Nephron progenitor cell (in vitro differentiated cells): Measurements from ENCODE around the gene CAPN13.

ENCODE experiments used
- DNase-seq: peaks from one replicate; pipeline ENCODE4 v3.0.0; 2021
- H3K27ac Mint-ChIP-seq: 2 replicates; pipeline ENCODE4 v1.8.0; 2021; ENCODE audit warnings: mild to moderate bottlenecking, moderate library complexity, mixed read lengths
- H3K27me3 Mint-ChIP-seq: 2 replicates; pipeline ENCODE4 v1.8.0; 2021; ENCODE audit warnings: mild to moderate bottlenecking, low read depth, mixed read lengths; ENCODE audit not compliant: poor library complexity
- H3K36me3 Mint-ChIP-seq: 2 replicates; pipeline ENCODE4 v1.8.0; 2021; ENCODE audit warnings: low read depth, mixed read lengths
- H3K4me1 Mint-ChIP-seq: 2 replicates; pipeline ENCODE4 v1.8.0; 2021; ENCODE audit warnings: mixed read lengths
- H3K4me3 Mint-ChIP-seq: 2 replicates; pipeline ENCODE4 v1.8.0; 2021; ENCODE audit warnings: mild to moderate bottlenecking, moderate library complexity, mixed read lengths
- H3K9me3 Mint-ChIP-seq: 2 replicates; pipeline ENCODE4 v1.8.0; 2021; ENCODE audit warnings: mild to moderate bottlenecking, moderate library complexity, mixed read lengths
- TF ChIP-seq, protein P1 (sequence below): fragments of 200-600 bp; sonication (generic); IDR thresholded peaks from 2 replicates; pipeline ENCODE4 v1.5.0; 2021; ENCODE audit warnings: antibody characterized with exemption

The CAPN13 gene

DNA sequence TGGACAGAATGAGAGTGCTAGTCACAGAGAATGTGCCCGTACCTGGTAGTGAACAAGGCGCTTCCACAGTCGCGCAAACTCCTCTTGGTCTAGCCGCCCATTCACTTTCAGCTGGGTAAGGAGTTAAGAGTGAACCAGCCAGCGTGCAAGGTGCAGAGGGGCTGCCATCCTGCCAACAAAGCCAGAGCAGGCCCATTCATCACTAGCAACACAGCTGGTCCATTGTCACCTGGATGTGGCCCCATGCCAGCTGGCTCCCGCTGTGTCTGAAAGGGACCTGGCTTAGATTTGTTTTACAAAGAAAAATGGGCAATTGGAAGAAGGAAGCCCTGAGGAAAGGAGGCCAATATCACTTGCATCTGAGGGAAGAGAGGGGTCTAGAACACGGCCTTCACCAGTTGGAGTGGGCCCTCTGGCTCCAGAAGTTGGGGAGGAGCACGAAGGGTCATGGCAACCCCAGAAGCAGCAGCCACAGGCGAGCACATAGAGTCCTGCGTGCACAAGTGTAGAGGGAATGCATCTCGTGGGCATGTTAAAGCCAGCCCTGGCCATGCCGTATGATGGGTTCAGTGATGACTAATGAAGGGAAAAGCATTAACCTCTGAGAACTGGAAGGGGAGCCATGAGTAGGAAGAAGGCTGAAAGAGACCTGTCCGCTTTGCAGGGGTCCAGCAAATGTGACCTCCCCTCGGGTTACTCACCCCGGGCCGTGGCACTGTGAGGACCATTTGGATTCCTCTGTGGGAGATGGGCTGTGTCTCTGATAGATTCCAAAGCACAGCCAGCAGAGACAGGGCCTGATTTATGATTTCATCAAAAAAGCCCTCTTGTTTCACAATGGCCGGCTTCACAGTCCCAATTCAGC, 70.6 kb downstream of the CAPN13 start:
- no peaks in the 10 kb centered on the region for H3K9me3 Mint-ChIP-seq
- no peak overlapping the region for H3K4me3 Mint-ChIP-seq
- DNase-seq, result no peak
- no peaks in the 10 kb centered on the region for H3K36me3 Mint-ChIP-seq
- H3K27ac Mint-ChIP-seq, result no peak overlapping the region
- TF ChIP-seq, protein P1, sequence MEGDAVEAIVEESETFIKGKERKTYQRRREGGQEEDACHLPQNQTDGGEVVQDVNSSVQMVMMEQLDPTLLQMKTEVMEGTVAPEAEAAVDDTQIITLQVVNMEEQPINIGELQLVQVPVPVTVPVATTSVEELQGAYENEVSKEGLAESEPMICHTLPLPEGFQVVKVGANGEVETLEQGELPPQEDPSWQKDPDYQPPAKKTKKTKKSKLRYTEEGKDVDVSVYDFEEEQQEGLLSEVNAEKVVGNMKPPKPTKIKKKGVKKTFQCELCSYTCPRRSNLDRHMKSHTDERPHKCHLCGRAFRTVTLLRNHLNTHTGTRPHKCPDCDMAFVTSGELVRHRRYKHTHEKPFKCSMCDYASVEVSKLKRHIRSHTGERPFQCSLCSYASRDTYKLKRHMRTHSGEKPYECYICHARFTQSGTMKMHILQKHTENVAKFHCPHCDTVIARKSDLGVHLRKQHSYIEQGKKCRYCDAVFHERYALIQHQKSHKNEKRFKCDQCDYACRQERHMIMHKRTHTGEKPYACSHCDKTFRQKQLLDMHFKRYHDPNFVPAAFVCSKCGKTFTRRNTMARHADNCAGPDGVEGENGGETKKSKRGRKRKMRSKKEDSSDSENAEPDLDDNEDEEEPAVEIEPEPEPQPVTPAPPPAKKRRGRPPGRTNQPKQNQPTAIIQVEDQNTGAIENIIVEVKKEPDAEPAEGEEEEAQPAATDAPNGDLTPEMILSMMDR, result no peak
- H3K27me3 Mint-ChIP-seq, result peaks cover 17% of the 10 kb centered on the region
- no peaks in the 10 kb centered on the region for H3K4me1 Mint-ChIP-seq

DNA sequence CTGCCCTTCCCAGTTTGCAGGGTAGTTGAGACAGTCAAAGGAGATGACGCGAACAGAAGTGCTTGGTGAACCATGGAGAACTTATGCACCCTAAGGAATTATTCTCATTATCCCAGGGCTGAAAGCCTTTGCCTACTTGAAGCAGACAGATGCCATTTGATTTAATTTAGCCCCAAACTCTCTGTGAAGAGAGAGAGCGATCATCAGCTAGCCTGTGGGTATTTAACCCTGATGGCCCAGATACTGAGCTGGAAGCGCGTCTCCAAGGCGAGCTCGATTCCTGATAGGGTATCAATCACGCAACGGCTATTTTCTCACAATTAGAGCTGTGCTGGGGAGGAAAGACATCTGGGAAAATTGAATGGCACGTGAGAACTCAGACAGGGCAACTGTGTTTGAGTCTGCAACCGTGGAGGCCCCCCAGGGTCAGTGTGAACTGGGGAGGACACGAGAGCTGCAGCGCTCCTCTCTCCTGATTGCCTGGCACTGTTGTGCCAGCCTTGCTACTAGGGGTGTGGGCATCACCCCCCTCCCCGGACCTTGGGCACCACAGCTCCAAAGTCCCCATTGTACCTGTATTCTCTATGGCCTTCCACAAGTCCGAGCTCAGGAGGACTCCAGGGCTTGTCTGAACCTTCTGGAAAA, 73.2 kb downstream of the CAPN13 start:
- H3K4me3 Mint-ChIP-seq, result no peak overlapping the region
- no peaks in the 10 kb centered on the region for H3K9me3 Mint-ChIP-seq
- no peaks in the 10 kb centered on the region for H3K4me1 Mint-ChIP-seq
- no peak overlapping the region for H3K27ac Mint-ChIP-seq
- TF ChIP-seq, protein P1, result no peak
- H3K36me3 Mint-ChIP-seq, result no peaks in the 10 kb centered on the region
- H3K27me3 Mint-ChIP-seq, result peaks cover 11% of the 10 kb centered on the region
- DNase-seq, result no peak

DNA sequence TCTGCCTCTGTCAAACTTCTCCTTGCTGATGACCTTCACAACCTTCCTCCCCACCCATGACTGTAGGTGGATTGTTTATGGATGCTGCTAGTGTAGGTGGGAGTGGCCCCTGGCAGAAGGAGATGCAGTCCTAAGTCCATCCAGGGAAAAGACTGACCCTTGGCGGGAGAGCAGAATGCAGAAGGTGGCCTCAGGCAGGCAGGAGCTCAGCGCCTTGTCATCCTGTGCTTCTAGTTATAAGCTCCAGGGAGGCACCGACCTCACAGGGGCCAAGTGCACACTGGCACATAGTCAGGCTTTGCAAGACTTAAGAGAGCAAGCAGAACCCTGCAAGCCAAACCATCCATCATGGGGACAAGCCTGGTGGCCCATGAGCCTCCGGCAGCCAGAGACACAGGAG, 74.4 kb downstream of the CAPN13 start:
- Mint-ChIP-seq H3K9me3 (no peaks in the 10 kb centered on the region), H3K4me3 (no peak overlapping the region), H3K36me3 (no peaks in the 10 kb centered on the region), H3K27me3 (peaks cover 11% of the 10 kb centered on the region), H3K4me1 (no peaks in the 10 kb centered on the region), H3K27ac (no peak overlapping the region)
- DNase-seq, result no peak
- TF ChIP-seq, protein P1, result no peak

DNA sequence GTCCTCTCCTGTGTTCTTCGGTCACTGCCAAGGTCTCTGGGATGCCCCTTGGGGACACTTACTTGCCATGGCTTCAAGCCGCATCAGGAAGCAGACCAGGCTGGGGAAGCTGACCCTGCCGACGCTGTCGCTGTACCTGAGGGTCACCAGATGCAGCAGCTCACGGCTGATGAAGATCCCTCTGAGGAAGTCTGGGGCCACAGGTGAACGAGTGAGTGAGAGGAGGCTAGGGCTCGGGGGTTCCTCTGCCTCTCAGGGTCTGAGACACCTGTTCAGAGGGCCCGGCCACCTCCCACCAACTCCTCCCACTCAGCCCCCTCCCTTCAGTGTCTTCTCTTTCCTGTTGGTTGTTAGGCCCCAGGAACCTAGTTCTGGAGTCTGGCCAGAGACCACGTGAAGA, 74.9 kb downstream of the CAPN13 start:
- no peak overlapping the region for H3K4me3 Mint-ChIP-seq

DNA sequence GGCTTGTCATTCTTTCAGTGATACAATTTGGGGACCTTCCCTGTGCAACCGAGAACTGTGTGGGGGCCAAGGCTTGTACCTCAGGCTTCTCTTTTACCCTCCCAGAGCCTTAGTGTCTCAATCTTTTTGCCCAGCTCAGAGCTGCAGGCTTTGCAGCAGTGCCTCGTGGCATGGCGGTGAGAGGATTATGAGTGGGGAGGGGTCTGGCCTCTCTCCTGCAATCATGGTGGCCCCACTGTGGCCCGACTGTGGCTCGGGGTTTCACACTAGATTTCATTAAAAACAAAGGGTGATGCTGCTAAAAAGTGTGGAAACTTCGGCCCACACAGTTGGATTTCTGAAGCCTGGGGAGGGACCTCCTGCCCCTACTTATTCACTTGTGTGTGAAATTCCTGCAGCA, 75.5 kb downstream of the CAPN13 start:
- no peak for DNase-seq
- Mint-ChIP-seq H3K4me1 (no peaks in the 10 kb centered on the region), H3K27ac (no peak overlapping the region), H3K4me3 (no peak overlapping the region), H3K27me3 (peaks cover 8% of the 10 kb centered on the region), H3K36me3 (no peaks in the 10 kb centered on the region), H3K9me3 (no peaks in the 10 kb centered on the region)
- TF ChIP-seq, protein P1, result no peak

More for the DNA sequence above, 74.9 kb downstream of the CAPN13 start:
- Mint-ChIP-seq H3K36me3 (no peaks in the 10 kb centered on the region), H3K4me1 (no peaks in the 10 kb centered on the region), H3K27me3 (peaks cover 11% of the 10 kb centered on the region), H3K9me3 (no peaks in the 10 kb centered on the region), H3K27ac (no peak overlapping the region)
- no peak for DNase-seq
- TF ChIP-seq, protein P1, result no peak
